ENCODE results near the gene ERF.

DNA sequence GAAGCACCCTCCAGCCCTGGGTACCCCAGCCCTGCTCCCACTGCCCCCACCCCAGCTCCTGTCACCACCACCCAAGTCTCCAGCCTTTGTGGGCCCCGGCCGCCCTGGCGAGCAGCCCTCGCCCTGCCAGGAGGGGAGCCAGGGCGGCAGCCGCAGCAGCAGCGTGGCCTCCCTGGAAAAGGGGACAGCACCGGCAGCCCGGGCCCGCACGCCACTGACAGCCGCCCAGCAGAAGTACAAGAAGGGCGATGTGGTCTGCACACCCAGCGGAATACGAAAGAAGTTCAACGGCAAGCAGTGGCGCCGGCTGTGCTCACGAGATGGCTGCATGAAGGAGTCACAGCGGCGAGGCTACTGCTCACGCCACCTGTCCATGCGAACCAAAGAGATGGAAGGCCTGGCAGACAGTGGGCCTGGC is 18.1 kb upstream of the ERF start:
- TF ChIP-seq EZH2phosphoT487 (IDR thresholded peaks at IDR 0.05; ENCODE audit: insufficient read depth, low read depth): no peak
- TF ChIP-seq EZH2 (IDR thresholded peaks at IDR 0.05; ENCODE audit: insufficient read depth, poor library complexity, severe bottlenecking): no peak

Data from GM23248 (cell line).